Stimulated activated CD8-positive, alpha-beta memory T cell treated with anti-CD3 and anti-CD28 coated beads, Interleukin-15, amount 100 ng/mL, for 48 hours (primary cell): ENCODE measurements around the gene CCDC187.

ENCODE experiments used
- DNase-seq, 2 donors: peaks; one replicate each; pipeline ENCODE4 v3.0.0-alpha.2; 2020; ENCODE audit warnings: low read depth in 2 of 2

Gene CCDC187

DNA sequence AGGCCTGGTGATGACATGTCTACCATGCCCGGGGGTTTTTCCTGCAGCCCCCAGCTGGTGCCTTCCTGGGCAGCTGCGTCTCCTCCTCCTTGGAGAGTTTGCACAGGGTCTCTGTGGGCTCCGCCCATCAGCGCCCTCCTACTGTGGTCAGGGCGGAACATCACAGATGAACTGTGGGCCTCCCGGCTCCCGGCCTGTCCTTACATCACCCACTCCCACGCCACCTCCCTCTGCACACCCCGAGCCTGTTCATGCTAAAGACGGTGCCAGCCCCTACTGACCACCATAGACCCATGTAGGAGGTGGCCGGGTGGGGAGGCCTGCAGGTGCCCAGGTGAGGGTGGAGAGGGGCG lies 36.0 kb upstream of the CCDC187 start:
- DNase-seq: no peak

DNA sequence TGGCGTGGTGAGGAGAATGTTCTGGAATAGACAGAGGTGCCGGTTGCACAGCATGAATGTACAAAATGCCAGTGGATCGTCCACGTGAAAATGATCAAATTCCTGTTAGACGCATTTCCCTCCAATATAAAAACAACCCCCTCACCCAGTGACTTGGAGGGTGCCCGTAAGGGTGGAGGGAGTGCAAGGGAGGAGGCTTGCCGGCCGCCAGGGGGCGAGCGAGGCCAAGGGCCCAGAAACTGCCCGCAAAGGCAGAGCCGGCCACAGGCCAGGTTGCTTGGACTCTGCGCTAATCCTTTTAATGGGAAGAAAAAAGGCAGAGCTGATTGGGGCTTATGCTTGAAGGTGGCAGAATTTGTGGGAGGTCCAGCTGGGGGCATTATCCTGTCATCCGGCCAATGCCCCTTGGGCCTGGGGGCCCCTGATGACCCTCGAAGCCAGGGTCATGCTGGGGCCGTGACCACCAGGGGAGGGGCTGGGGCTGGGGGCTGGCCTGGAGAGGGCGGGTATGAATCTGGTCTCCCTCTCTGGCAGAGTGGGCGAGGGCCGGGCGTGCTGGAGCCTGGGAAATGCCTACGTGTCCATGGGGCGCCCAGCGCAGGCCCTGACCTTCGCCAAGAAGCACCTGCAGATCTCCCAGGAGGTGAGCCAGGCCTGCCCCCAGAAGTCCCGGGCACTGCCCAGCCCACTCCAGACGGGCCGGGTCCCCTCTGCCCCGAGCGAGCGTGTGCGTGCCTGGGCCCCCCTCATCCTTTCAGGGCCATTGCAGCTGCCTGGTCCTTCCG lies 35.5 kb upstream of the CCDC187 start:
- no peak for DNase-seq

DNA sequence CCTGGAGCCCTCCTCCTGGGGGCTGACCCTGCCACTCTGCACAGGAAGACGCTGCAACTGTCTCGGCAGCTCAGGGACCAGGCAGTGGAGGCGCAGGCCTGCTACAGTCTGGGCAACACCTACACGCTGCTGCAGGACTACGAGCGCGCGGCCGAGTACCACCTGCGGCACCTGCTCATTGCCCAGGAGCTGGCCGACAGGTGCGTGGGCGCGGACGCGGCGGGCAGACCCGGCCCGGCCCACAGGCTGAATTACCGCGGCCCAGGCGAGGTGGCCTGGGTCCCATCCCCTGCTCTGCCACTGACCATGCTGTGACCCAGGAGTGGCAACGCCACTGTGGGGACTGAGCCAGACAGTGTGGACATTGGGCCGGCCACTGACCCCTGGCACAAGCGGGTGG lies 34.6 kb upstream of the CCDC187 start:
- DNase-seq: no peak

DNA sequence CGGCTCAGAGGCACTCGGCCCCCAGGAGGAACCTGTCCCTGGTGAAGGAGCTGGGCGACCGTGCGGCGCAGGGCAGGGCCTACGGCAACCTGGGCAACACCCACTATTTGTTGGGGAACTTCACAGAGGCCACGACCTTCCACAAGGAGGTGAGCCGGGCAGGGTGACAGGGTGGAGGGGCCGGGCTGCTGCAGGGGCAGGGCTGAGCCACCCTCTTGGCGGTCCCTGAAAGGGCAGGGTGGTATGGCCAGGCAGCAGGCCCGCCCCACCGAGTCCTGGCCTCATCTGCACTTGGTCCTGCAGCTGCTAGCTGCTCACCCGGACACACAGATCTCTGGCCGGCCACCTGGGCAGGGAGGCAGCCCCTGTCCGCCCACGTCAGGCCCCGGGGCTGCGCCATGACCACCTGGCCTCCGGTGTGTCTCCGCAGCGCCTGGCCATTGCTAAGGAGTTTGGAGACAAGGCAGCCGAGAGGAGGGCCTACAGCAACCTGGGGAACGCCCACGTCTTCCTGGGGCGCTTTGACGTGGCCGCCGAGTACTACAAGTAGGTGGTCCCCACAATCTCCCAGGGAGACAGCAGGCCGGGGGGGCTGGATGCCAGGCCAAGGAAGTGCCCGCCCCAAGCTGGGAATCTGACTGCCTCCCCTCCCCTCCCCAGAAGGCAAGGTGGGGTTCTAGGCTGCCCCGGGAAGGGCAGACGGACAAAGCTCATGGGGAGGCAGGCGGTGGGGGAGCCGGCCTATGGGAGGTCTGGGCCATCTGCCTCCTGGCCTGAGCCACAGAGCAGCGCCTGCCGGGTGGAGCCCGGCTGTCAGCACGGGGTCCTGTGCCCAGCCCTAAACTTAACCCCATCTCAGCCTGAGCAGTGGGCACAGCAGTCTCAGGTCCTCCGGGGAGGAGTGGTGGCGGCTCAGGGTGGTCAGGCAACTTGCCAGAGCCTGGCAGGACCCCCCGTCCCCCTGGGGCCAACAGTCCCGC lies 33.8 kb upstream of the CCDC187 start:
- no peak for DNase-seq

DNA sequence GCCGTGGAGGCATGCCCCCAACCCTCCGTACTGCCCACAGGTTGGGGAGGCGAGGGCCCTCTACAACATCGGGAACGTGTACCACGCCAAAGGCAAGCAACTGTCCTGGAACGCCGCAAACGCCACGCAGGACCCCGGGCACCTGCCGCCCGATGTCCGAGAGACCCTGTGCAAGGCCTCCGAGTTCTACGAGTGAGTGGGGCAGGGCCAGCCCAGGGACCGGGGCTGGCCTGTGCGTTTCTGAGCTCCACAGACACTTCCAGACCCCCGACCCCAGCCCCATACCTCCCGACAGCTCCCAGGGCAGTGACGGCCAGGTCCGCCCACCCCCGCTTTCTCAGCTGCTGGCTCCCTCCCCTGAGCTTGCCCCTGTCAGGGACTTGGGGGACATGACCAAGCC lies 33.0 kb upstream of the CCDC187 start:
- DNase-seq: no peak

DNA sequence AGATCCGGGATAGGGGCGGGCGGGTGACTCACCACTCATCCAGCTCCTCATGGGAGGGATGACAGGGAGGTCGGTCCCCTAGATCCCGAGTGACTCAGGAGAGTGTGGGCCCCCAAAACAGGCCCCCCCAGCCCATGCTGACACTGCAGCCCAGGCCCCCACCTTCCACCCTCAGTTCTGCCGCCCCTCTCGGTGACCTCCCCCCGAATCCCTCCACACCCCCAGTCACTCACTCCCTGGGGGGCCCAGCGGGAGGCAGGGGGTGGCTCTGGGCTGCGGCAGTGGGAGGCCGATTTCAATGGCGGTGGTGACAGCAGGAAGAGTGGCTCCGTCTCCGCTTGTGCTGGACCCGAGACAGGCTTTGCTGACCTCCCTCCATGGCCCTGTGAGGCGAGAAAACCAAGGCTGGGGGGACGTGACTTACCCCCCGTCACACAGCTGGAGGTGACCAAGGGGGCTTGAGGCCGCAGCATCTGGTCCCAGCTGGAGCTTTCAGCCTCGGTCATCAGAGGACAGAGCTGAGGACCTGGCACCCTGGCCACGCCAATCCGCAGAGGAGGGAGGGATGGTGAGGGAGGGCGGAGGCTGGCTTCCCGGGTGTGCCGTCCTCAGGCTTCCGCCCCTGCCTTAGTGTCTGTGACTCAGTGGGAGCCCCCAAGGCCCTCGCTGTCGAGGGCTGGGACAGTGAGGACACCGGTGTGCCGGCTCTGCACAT lies 32.4 kb upstream of the CCDC187 start:
- DNase-seq: no peak

DNA sequence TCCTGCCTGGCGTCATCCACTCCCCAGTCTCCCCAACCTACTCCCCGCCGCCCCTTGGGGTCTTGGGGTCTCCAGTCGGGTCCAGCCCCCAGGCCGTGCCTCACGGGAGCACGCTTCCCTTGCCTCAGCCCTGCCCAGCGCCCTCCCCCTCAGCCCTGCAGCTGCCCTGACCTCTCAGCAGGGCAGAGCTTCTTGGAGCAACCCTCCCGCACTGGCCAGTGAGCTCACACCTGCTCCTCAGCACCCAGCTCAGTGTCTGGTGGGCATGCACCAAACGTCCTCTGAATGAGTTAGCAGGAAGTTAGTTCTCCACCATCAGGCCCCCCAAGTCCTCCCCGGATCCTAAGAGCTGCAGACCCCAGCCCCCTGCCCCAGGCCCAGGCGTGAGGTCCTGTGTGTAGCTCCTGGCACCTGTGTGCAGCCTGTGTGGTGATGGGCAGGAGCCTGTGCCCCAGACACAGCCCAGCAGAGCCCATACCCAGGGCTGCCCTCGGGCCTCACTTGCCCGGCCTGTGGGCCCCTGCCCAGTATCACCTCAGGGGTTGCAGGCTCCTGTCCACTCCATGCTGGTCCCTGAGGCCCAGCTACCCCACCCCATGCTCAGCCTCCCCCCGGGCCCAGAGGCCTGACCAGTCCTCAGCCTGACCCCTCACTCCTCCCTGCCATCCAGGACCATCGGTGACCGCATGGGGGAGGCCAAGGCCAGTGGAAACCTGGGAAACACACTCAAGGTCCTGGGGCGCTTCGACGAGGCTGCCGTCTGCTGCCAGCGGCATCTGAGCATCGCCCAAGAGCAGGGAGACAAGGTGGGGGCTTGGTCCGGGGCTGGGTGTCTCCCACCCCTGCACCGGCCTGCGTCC lies 31.6 kb upstream of the CCDC187 start:
- DNase-seq: no peak

DNA sequence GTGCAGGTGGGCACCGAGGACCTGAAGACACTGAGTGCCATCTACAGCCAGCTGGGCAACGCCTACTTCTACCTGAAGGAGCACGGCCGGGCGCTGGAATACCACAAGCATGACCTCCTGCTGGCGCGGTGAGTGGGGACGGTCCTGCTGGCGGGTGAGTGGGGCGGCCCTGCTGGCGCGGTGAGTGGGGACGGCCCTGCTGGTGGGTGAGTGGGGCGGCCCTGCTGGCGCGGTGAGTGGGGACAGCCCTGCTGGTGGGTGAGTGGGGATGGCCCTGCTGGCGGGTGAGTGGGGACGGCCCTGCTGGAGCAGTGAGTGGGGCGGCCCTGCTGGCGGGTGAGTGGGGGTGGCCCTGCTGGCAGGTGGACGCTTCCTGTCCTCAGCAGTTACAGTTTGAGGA lies 30.6 kb upstream of the CCDC187 start:
- no peak for DNase-seq

DNA sequence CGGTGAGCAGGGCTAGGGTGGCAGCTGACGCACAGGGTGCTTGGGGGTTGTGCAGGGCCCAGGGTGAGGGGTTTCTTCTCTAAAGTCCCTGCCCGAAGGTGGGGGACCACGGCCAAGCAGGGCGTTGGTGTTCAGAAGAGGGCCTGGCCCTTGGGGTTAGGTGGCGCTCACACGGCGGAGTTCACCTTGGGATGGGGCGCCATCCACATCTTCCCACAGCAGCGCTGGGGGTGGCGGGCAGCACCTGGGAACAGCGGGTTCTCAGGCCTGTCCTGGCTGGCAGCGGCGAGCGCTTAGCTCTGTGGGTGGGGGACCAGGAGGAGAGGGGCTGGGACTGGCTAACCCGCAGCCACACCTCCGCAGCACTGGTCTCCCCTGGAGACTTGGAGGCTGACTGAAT lies 29.6 kb upstream of the CCDC187 start:
- DNase-seq: no peak

DNA sequence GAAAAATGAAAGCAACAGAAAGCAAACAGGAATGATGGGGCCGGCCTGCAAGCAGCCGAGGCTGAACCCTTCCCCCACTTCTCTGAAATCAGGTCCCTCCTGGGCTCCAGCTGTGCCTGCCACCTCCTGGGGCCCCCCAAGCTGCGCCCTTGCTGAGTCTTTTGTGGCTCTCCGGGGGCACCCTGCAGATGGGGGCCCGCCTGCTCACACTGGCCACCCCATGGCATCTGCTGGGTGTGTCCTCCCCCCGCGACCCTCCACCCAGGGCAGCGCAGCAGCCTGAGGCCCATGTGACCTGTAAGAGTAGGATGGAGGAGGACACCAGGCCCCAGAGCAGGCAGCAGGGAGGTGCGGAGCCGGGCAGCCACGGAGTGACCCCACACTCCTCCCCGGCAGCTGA lies 29.2 kb upstream of the CCDC187 start:
- DNase-seq: no peak

DNA sequence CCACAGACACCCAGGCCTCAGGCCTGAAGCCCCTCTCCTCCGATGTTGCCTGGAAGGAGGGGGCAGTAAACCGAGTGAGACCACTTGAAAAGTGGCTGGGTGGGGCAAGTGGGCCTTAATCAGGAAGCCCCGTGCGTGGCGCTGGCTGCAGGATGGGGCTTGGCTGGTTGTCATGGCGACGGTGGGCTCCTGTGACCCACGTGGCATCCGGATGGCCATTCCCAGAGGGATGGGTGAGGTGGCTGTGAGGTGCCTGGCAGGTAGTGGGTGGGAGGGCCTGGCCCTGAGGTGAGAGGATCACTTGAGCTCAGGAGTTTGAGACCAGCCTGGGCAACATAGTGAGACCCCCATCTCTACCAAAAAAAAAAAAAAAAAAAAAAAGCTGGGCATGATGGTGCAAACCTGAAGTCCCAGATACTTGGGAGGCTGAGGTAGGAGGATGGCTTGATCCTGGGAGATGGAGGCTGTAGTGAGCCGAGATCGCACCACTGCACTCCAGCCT lies 28.6 kb upstream of the CCDC187 start:
- DNase-seq: no peak

DNA sequence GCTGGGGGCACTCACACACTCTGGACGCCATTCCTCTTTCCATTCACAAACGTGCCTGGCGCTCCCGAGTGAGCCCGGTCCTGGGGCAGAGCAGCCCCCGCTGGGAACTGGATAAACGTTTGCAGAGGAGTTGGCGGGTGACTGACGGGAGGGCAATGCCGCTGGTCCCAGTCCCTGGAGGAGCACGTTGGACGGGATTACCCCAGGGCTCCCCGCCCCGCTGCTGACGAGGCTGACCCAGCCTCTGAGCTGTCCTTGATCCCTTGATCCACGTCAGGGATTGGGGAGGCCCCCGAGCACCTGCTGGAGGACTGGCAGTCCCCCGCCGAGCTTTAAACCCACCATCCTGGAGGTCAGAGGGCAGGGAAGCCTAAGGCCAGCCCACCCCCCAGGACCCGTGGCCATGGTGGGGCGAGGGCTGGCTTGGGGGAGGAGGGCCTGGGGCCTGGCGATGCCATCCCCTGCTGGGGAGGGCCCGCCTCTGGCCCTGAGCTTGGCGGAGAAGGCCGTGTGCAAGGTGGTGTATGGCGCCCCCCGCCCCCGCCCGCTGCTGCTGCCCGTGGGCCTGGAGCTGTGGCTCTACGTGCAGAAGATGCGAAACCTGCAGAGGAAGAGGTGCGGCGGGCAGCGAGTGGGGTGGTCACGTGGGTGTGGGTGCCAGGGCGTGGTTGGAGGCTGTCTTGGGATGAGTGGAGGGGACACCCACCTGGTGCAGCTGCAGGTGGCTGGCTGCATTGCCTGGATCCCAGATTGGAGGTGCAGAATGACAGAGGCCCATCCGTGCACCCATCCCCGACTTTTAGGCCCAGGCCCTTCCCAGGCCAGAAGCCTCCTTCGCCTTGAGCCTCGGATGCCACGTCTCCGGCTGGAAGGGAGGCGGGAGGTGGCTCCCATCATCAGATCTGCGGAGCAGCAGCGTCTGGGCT lies 27.9 kb upstream of the CCDC187 start:
- no peak for DNase-seq

DNA sequence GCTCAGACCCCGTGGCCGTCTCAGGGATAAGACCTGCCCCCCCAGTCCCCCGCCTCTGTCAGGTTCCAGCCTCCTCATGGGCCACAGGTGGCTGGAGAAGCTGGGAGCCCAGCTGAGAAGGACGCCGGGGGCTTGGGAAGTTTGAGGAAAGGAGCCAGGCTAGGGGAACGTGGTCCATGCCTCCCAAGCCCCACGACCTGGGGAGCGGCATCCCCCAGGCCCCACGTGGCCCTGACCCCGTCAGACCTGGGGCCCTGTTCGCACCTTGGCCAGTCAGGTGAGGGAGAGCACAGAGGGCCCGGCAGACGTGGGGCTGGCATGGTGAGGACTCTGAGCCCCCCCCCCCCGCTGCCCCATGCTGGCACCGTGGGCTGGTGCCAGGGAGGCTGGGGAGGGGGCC lies 27.1 kb upstream of the CCDC187 start:
- no peak for DNase-seq

DNA sequence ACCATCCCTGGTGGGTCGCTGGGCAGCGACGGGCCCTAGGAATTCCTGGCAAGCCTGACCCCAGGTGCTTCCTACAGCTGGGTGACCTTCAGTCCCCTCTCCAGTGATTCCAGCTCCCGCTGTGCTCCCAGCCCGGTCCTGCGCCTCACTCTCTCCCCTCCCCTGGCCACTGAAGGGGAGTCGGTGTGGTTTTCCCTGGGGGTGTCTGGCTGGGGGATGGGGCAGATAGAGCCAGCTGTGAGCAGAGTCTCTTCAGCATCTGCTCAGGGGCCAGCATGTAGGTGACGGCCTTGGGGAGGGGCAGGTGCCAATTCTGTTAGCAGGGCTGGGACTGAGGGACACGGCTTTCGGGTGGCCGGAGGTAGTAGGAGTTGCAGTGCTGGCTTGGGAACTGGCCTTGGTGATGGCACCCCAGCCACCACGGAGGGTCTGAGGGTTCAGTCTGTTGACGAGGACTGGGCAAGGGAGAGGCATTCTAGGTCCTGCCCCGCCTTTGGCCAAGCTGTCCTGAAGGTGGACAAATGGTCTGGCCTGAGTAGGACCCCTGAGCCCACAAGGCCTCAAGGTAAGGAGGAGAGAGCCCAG lies 26.6 kb upstream of the CCDC187 start:
- DNase-seq: no peak

DNA sequence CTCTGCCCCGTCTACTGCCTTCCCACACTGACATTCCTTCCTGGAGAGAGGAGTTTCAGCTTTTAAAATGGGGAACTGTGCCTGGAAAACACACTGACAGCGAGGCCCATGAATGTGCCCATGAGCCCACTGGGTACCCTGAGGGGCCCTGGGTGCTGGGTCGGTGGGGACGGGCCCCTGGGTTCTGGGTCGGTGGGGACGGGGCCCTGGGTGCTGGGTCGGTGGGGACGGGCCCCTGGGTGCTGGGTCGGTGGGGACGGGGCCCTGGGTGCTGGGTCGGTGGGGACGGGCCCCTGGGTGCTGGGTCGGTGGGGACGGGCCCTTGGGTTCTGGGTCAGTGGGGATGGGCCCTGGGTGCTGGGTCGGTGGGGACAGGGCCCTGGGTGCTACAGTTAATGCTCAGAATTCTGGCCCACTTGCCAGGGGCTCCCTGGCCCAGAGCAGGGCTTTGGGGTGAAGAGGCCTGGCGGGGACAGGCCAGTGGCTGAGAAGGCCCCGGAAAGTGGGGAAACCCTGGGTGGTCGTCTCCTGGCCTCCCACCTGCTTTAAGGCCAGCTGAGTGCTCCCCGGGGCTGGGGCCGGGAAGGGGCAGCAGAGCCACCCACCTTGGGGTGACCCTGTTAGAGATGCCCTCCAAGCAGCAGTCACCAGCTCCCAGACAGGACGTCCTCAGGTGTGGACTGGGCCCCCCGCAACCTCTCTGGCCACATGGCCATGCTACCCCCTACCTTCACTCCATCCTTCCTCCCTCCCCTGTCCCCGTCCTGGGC lies 25.9 kb upstream of the CCDC187 start:
- no peak for DNase-seq

DNA sequence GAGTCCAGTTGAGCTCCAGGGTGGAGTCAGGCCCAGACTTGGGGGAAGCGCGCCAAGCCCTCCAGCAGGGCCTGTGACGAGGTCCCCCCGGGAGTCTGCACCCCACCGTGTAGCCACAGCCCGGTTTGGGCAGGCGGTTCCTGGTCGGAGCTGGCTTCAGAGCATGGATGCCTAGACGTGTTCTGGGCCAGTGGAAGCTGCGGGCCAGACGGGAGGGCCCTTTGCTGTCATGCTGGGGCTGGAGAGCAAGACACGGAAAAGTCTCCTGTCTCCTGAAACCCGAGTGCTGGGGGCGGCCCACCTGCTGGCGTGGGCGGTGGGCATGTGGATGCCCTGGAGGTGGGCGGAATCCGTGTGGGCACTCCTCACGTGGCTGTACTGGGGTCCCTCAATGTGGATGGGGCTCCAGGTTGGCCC lies 25.3 kb upstream of the CCDC187 start:
- DNase-seq: no peak

DNA sequence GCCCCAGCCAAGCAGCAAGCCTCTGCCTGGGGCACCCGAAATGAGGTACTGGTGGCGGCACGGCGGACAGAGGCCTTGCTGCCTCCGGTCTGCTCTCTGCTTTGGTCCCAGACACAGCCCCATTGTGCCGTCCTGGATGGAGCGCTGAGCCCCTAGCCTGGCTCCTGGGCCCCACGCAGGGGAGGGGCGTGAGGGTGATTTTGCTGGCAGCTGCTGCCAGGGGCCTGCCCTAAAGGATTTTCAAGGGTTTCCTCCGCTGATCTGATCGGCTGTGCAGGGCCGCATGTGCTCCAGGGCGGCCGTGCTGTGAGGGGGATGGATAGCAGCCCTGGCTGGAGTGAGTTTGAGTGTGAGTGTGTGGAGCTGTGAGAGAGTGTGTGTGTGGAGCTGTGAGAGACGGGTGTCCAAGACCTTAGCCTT lies 24.7 kb upstream of the CCDC187 start:
- DNase-seq: no peak

DNA sequence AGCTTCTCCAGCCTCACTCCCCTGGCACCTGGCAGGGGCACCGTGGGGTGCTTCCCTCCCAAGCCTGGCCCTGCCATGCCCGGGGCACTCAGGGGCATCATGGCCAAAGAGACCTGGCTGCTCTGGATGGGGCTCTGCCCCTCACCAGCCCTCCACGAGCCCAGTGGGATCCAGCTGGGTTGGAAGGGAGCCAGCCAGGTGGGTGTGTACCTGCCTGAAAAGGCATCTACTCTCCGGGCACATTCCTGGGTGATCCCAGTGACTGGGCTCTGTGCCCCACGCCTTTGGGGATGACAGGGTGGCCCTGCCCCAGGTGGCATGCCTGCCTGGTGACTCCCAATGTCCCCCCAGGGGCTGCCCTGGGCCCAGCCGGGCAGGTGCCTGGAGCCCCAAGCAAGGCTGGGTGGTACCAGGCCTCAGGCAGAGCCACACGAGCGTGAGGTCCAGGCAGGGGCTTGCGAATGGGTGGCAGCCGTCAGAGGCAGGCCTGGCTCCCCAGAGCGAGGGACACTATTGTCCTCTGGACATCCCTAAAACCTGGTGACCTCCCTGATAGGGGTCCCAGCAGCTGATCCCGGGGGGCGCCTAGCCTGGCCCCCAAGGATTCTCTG lies 24.2 kb upstream of the CCDC187 start:
- no peak for DNase-seq
